H1 (cell line): ENCODE results near the gene SIGLEC15. TPM values are rescaled to one million over a fixed set of nuclear protein-coding genes. Genes with fewer than 3 reads are reported as not detected.

Experiments used
- CTCF ChIA-PET: fragments of 300-600 bp; sonication (Branson Sonifier 250); formaldehyde crosslinking; loops from one replicate; lab custom pipeline; 2021; ENCODE audit not compliant: partially characterized antibody; lab: Charles Lee
- POLR2A ChIA-PET: fragments of 300-600 bp; sonication (Branson Sonifier 250); formaldehyde crosslinking; loops from one replicate; lab custom pipeline; 2021; ENCODE audit warnings: inconsistent platforms; ENCODE audit not compliant: partially characterized antibody; lab: Charles Lee
- DNase-seq, 2 experiments: peaks; one replicate each; pipeline versions ENCODE4 v3.0.0 to v3.0.0-alpha.2; 2010 to 2022; ENCODE audit warnings: low spot score in 2 of 2, low read depth in 1 of 2, mixed read lengths in 1 of 2
- FAIRE-seq: peaks from 2 replicates; lab custom pipeline; 2011; peaks lifted over from hg19 to GRCh38; lab: Jason Lieb, UNC
- H2AFZ ChIP-seq: 2 replicates; pipeline ENCODE4 v1.8.1; 2012; ENCODE audit warnings: low read length, inconsistent platforms
- H2AK5ac ChIP-seq: 2 replicates; pipeline ENCODE4 v1.6.1; 2013; ENCODE audit warnings: low read depth, low read length
- H2BK120ac ChIP-seq: replicated peaks from 2 replicates; pipeline ENCODE3; 2013; ENCODE audit warnings: low read depth, low read length, inconsistent platforms
- H2BK12ac ChIP-seq: 2 replicates; pipeline ENCODE4 v1.6.1; 2013; ENCODE audit warnings: low read depth, low read length
- H2BK15ac ChIP-seq: 2 replicates; pipeline ENCODE4 v1.6.1; 2013; ENCODE audit warnings: low read length
- H2BK20ac ChIP-seq: 2 replicates; pipeline ENCODE4 v1.6.1; 2013; ENCODE audit warnings: low read length
- H2BK5ac ChIP-seq: 2 replicates; pipeline ENCODE4 v1.6.1; 2013; ENCODE audit warnings: low read depth, low read length
- H3K14ac ChIP-seq: 2 replicates; pipeline ENCODE4 v1.6.1; 2013; ENCODE audit warnings: inconsistent platforms; ENCODE audit not compliant: insufficient read length
- H3K18ac ChIP-seq: 2 replicates; pipeline ENCODE4 v1.6.1; 2013; ENCODE audit warnings: low read length; ENCODE audit errors: extremely low read depth
- H3K23ac ChIP-seq: 2 replicates; pipeline ENCODE4 v1.6.1; 2013; ENCODE audit warnings: inconsistent platforms; ENCODE audit not compliant: insufficient read length
- H3K23me2 ChIP-seq: 2 replicates; pipeline ENCODE4 v1.6.1; 2013; ENCODE audit warnings: low read depth, low read length
- H3K27ac ChIP-seq: 2 replicates; pipeline ENCODE4 v1.6.1; 2011; ENCODE audit warnings: low read depth, low read length, inconsistent platforms
- H3K27me3 ChIP-seq, 4 experiments: replicated peaks in 1 of 4; 1 replicate in 1 of 4; 2 replicates in 3 of 4; pipeline versions ENCODE4 v1.6.1 to v1.8.1; 2011 to 2013; ENCODE audit warnings: low read length in 3 of 4, mild to moderate bottlenecking in 3 of 4, inconsistent platforms in 2 of 4, mixed read lengths in 2 of 4, moderate library complexity in 1 of 4; ENCODE audit not compliant: control insufficient read depth in 3 of 4, insufficient read depth in 3 of 4; ENCODE audit errors: extremely low read depth in 1 of 4
- H3K36me3 ChIP-seq, 4 experiments: 2 replicates each; pipeline versions ENCODE4 v1.6.1 to v1.8.1; 2011 to 2013; ENCODE audit warnings: mild to moderate bottlenecking in 4 of 4, low read length in 3 of 4, moderate library complexity in 2 of 4, control low read depth in 1 of 4, inconsistent platforms in 1 of 4; ENCODE audit not compliant: insufficient read depth in 4 of 4, control insufficient read depth in 2 of 4
- H3K4ac ChIP-seq: replicated peaks from 2 replicates; pipeline ENCODE3; 2013; ENCODE audit warnings: low read length, low read depth, mixed read lengths, inconsistent platforms; ENCODE audit not compliant: insufficient read length
- H3K4me1 ChIP-seq, 4 experiments: replicated peaks in 1 of 4; 1 replicate in 1 of 4; 2 replicates in 3 of 4; pipeline versions ENCODE4 v1.6.1 to v1.8.1; 2011 to 2013; ENCODE audit warnings: low read length in 3 of 4, inconsistent platforms in 2 of 4, mixed read lengths in 1 of 4; ENCODE audit not compliant: insufficient read depth in 4 of 4, control insufficient read depth in 3 of 4
- H3K4me2 ChIP-seq, 2 experiments: 2 replicates each; pipeline versions ENCODE4 v1.6.1 to v1.8.1; 2011 to 2013; ENCODE audit warnings: low read depth in 2 of 2, low read length in 2 of 2, control low read depth in 1 of 2, inconsistent platforms in 1 of 2, mild to moderate bottlenecking in 1 of 2; ENCODE audit not compliant: insufficient read depth in 1 of 2
- H3K4me3 ChIP-seq, 4 experiments: fragments of 200-600, 300-600 bp in 1 of 4; sonication (generic), shearing (Covaris generic), sonication (Bioruptor Twin) in 1 of 4; 2 replicates each; pipeline versions ENCODE4 v1.5.1 to v1.8.1; 2011 to 2016; ENCODE audit warnings: low read length in 4 of 4, low read depth in 3 of 4, control low read depth in 2 of 4, inconsistent platforms in 2 of 4, mild to moderate bottlenecking in 2 of 4, mixed read lengths in 1 of 4, moderate library complexity in 1 of 4; ENCODE audit not compliant: insufficient read depth in 2 of 4; ENCODE audit errors: extremely low read depth in 1 of 4
- H3K56ac ChIP-seq: replicated peaks from 2 replicates; pipeline ENCODE3; 2013; ENCODE audit warnings: low read depth, mild to moderate bottlenecking, mixed read lengths, low read length, inconsistent platforms; ENCODE audit not compliant: insufficient read length
- H3K79me1 ChIP-seq: 2 replicates; pipeline ENCODE4 v1.6.1; 2013; ENCODE audit warnings: low read depth, low read length, control low read depth
- H3K79me2 ChIP-seq, 2 experiments: 2 replicates each; pipeline versions ENCODE4 v1.6.1 to v1.8.1; 2012 to 2013; ENCODE audit warnings: low read length in 2 of 2, mild to moderate bottlenecking in 2 of 2, inconsistent platforms in 1 of 2; ENCODE audit not compliant: insufficient read depth in 2 of 2, control insufficient read depth in 1 of 2
- H3K9ac ChIP-seq, 4 experiments: replicated peaks in 1 of 4; 1 replicate in 1 of 4; 2 replicates in 3 of 4; pipeline versions ENCODE4 v1.6.1 to v1.8.1; 2011 to 2013; ENCODE audit warnings: low read depth in 3 of 4, low read length in 3 of 4, control low read depth in 2 of 4, mild to moderate bottlenecking in 2 of 4, moderate library complexity in 2 of 4, inconsistent platforms in 1 of 4; ENCODE audit errors: extremely low read depth in 1 of 4
- H3K9me3 ChIP-seq, 2 experiments: 2 replicates each; pipeline versions ENCODE4 v1.6.1 to v1.8.1; 2012 to 2013; ENCODE audit warnings: mild to moderate bottlenecking in 2 of 2, moderate library complexity in 2 of 2, control low read depth in 1 of 2, inconsistent platforms in 1 of 2, low read depth in 1 of 2, low read length in 1 of 2, mixed read lengths in 1 of 2; ENCODE audit not compliant: insufficient read depth in 2 of 2
- H4K20me1 ChIP-seq, 2 experiments: replicated peaks in 1 of 2; 2 replicates each; pipeline versions ENCODE3 to v1.8.1; 2011 to 2013; ENCODE audit warnings: inconsistent platforms in 2 of 2, low read length in 2 of 2, mild to moderate bottlenecking in 1 of 2; ENCODE audit not compliant: insufficient read depth in 2 of 2, control insufficient read depth in 1 of 2
- H4K5ac ChIP-seq: 2 replicates; pipeline ENCODE4 v1.6.1; 2013; ENCODE audit warnings: low read length, low read depth, mixed read lengths, inconsistent platforms; ENCODE audit not compliant: insufficient read length
- H4K8ac ChIP-seq: 2 replicates; pipeline ENCODE4 v1.8.0; 2013; ENCODE audit warnings: mild to moderate bottlenecking, moderate library complexity, low read length, inconsistent platforms; ENCODE audit not compliant: insufficient read depth; ENCODE audit errors: extremely low read depth
- H4K91ac ChIP-seq: replicated peaks from 2 replicates; pipeline ENCODE3; 2013; ENCODE audit warnings: low read length, mixed read lengths, inconsistent platforms; ENCODE audit not compliant: insufficient read length
- BACH1 ChIP-seq: IDR thresholded peaks from 2 replicates; pipeline ENCODE4 v1.6.1; 2012; ENCODE audit warnings: low read length, improper control_type of control experiment
- BCL11A ChIP-seq, 2 experiments: IDR thresholded peaks; one replicate each; pipeline ENCODE4 v1.6.1; 2011; ENCODE audit warnings: low read depth in 2 of 2, low read length in 2 of 2, mild to moderate bottlenecking in 2 of 2
- KDM1A ChIP-seq: fragments of 200-600, 300-600 bp; sonication (generic); IDR thresholded peaks from 2 replicates; pipeline ENCODE4 v1.7.1; 2016; ENCODE audit warnings: mild to moderate bottlenecking, low read length, borderline replicate concordance
- POLR2AphosphoS5 ChIP-seq: IDR thresholded peaks from 2 replicates; pipeline ENCODE4 v1.6.1; 2011; ENCODE audit warnings: low read depth, low read length
- TAF7 ChIP-seq: optimal IDR thresholded peaks from 2 replicates; pipeline ENCODE3; 2011; ENCODE audit warnings: low read depth, mild to moderate bottlenecking, inconsistent platforms, low read length, moderate library complexity, borderline replicate concordance
- WGBS, 2 experiments: shearing (Covaris generic) in 1 of 2; methylation state at CpG; one replicate each; pipeline versions ENCODE4 v1.1.6 to v1.1.7; 2013 to 2015; ENCODE audit warnings: low lambda C conversion rate in 2 of 2, mixed read lengths in 2 of 2, inconsistent platforms in 1 of 2, low coverage in 1 of 2, missing lambda C conversion rate in 1 of 2; ENCODE audit not compliant: insufficient replicate concordance in 2 of 2, insufficient coverage in 1 of 2, insufficient read length in 1 of 2; ENCODE audit errors: extremely low coverage in 1 of 2, missing lambda C conversion rate in 1 of 2; 5-methylcytosine and 5-hydroxymethylcytosine counted together
- polyA plus RNA-seq, 7 experiments: library from polyadenylated mRNA; depleted of rRNA in 3 of 7; stranded (reverse) in 5 of 7; unstranded in 2 of 7; fragments of >200 nt in 5 of 7; fragments of 200-250 nt in 2 of 7; gene quantifications; 1 replicate in 5 of 7; 2 replicates in 1 of 7; 4 replicates in 1 of 7; pipeline versions ENCODE4 v1.2.1 to v1.2.3, GENCODE V29; 2011 to 2013; ENCODE audit warnings: missing spikeins in 2 of 7, mixed read lengths in 2 of 7
- total RNA-seq: library from RNA; stranded (reverse); fragmentation: NEBNext Ultra II Directional; extraction: Animal tissue kit (Norgen Biotek cat#: 25700); gene quantifications from 2 replicates; pipeline ENCODE4 v1.2.1, GENCODE V29; 2021

The SIGLEC15 gene
- total and polyA plus RNA-seq, 2 of the 8 experiments (the other 6 are each of a cell fraction or from before 2014, with no cell fraction given) = 0.20 to 0.37 TPM

GRCh38 chr18:45852631-45853030, 27.2 kb downstream of the SIGLEC15 start:
- no peak overlapping the region for H3K9ac ChIP-seq
- DNase-seq = no peak
- H3K23me2 ChIP-seq = no peaks in the 10 kb centered on the region
- no peak overlapping the region for H3K4me2 ChIP-seq
- POLR2A ChIA-PET = no interaction called here
- no peak overlapping the region for H3K4me3 ChIP-seq
- no peak overlapping the region for H2AFZ ChIP-seq
- peaks cover 0 to 8% (median 5%) of the 10 kb centered on the region in 4 experiments; a peak in 6 of 8 replicates for H3K36me3 ChIP-seq
- no peak overlapping the region for H2AK5ac ChIP-seq
- H4K20me1 ChIP-seq = no peaks in the 10 kb centered on the region
- no peaks in the 10 kb centered on the region for H3K79me1 ChIP-seq
- H4K91ac ChIP-seq = no peak overlapping the region
- CTCF ChIA-PET = interaction anchor here (0.6 to 5.2 kb wide), 7 partner anchors 13 to 221 kb away, joined by 3 to 41 read pairs (median 3); partner anchors contain the start of gene SLC14A1
- 74% methylated on average over 5 of the region's 5 CpGs; no CpG with 5 or more reads in 1 of the 2 experiments for WGBS, 2 experiments
- no peak overlapping the region for H2BK120ac ChIP-seq
- no peak for FAIRE-seq
- H3K56ac ChIP-seq = no peak overlapping the region
- no peaks in the 10 kb centered on the region for H3K27me3 ChIP-seq
- H3K79me2 ChIP-seq = no peaks in the 10 kb centered on the region
- no peaks in the 10 kb centered on the region for H3K4me1 ChIP-seq
- H3K18ac ChIP-seq = no peak overlapping the region
- no peak overlapping the region for H4K5ac ChIP-seq
- no peak overlapping the region for H3K14ac ChIP-seq
- no peak overlapping the region for H2BK15ac ChIP-seq
- H2BK20ac ChIP-seq = no peak overlapping the region
- no peaks in the 10 kb centered on the region for H3K9me3 ChIP-seq
- no peak overlapping the region for H3K23ac ChIP-seq
- no peak overlapping the region for H2BK5ac ChIP-seq
- no peak overlapping the region for H3K4ac ChIP-seq
- H4K8ac ChIP-seq = no peak overlapping the region
- no peak overlapping the region for H2BK12ac ChIP-seq
- H3K27ac ChIP-seq = no peak overlapping the region
- TF ChIP-seq BACH1 (no peak), BCL11A (IDR thresholded peaks at IDR 0.05; ENCODE audit: low read depth in 2 of 2, low read length in 2 of 2) (no peak), POLR2AphosphoS5 (no peak), TAF7 (no peak), KDM1A (no peak)
